Esophagus squamous epithelium (tissue), 5 donors: Measurements from ENCODE around the gene ORMDL3. TPM values are rescaled to one million over a fixed set of nuclear protein-coding genes. Genes with fewer than 3 reads are reported as not detected.
A peak's percentile ranks its signal among the peaks of the same experiment; 100 is the strongest.
"Not testable (repeated sequence)": the region's sequence is repeated elsewhere in the genome, so short reads cannot be mapped to it uniquely, and the experiment has no call there.

Experiments
- DNase-seq: peaks from one replicate; lab custom pipeline; 2025; lab: John Stamatoyannopoulos, UW
- H3K27ac ChIP-seq, 4 donors: fragments of 200-600 bp; sonication (generic); one replicate each; pipeline ENCODE4 v1.5.1; 2016 to 2019; ENCODE audit warnings: mild to moderate bottlenecking in 1 of 4
- H3K27me3 ChIP-seq, 4 donors: fragments of 200-600 bp; sonication (generic); 1 replicate in 3 of 4; 2 replicates in 1 of 4; pipeline versions ENCODE4 v1.5.1 to v1.6.0; 2017 to 2021; ENCODE audit warnings: antibody characterized with exemption in 1 of 4
- H3K36me3 ChIP-seq, 3 donors: fragments of 200-600 bp; sonication (generic); one replicate each; pipeline ENCODE4 v1.5.1; 2016 to 2019
- H3K4me1 ChIP-seq, 3 donors: fragments of 200-600 bp; sonication (generic); one replicate each; pipeline ENCODE4 v1.5.1; 2017 to 2019
- H3K4me3 ChIP-seq, 4 donors: fragments of 200-600 bp; sonication (generic); 1 replicate in 3 of 4; 2 replicates in 1 of 4; pipeline ENCODE4 v1.5.1; 2016 to 2019; ENCODE audit warnings: mild to moderate bottlenecking in 2 of 4, moderate library complexity in 1 of 4
- H3K9me3 ChIP-seq, 3 donors: fragments of 200-600 bp; sonication (generic); one replicate each; pipeline ENCODE4 v1.5.1; 2016 to 2019
- POLR2A ChIP-seq, 4 donors: fragments of 450-650 bp; IDR thresholded peaks; one replicate each; pipeline ENCODE4 v1.6.1; 2017; ENCODE audit warnings: antibody characterized with exemption in 4 of 4, mild to moderate bottlenecking in 4 of 4, moderate library complexity in 3 of 4
- WGBS, 2 donors: methylation state at CpG; one replicate each; pipeline ENCODE4 v1.1.5; 2018; 5-methylcytosine and 5-hydroxymethylcytosine counted together
- intact Hi-C: fragments of 100-400 bp; cut with DNase I; formaldehyde crosslinking; loops from one replicate; pipeline ENCODE4 v1.15.0; 2022
- total RNA-seq, 4 donors: library from RNA; depleted of rRNA; stranded (reverse); fragments of >200 nt; gene quantifications; one replicate each; pipeline ENCODE4 v1.1.0, GENCODE V29; 2016
- TF ChIP-seq, protein P1 (sequence below), 6 experiments: fragments of 450-650 bp in 4 of 6; fragments of 200-600 bp in 2 of 6; sonication (generic) in 2 of 6; IDR thresholded peaks; one replicate each; pipeline ENCODE4 v1.5.1; 2016 to 2019; ENCODE audit warnings: antibody characterized with exemption in 6 of 6, mild to moderate bottlenecking in 4 of 6, moderate library complexity in 4 of 6
- donor health status: DM: yes; HTN: yes; CAD: no.

ORMDL3 gene
- total RNA-seq, 4 donors from 2014 or later: 13.6 to 35.2 (median 31.2) TPM

DNA sequence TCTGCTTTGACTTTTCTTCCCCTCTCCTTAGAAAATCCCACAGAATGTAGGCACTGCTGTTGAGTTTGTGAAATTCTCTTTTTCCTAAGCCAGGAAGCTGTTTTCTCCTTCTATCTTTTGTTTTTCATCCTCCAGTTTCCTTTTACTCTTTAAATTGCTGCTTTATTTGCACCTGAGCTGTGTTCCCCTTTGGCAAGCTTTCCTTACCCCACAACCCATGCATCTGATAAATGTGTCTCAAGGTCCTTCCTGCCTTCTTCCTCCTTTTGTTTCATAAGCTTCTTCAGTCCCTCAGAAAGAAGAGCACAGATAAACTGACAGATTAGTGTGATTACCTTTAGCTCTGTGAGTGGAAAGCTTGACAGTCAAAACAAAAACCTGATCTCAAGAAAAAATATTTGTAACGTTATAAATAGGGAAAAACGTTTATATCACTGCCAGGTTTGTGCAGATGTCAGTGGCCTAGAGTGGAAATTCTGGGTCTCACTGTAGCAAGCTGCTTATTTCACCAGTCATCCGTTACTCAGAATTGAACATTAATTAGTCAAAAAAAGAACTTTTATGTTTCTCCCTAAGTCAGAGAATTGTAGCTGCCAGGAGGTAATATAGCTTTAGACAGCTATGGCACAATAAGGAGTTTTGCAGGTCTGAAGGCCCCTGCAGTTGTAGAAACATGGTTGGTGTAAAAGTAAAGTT, 32.6 kb downstream of the ORMDL3 start:
- WGBS, 2 donors: 16 to 18% methylated on average over 3 of the region's 3 CpGs
- DNase-seq: no peak

DNA sequence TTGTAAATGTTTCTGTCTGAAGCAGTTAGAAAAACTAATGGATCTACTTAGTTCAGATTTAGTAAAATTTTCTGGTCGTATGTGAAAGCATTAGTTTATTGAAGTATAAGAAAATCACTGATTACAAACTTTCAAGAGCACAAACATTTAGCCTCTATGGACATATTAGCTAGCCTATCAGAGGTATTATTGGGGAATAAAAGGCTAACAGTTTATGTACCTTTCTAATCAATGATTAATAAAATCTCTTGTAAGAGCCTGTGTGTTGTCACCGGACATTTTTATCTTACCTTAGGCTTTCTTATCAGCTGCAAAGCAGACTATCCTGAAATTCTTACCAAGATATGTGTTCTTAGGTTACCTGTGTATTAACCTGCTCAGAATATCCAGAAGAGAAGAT, 38.2 kb downstream of the ORMDL3 start:
- Histone ChIP-seq H3K9me3 (no peaks in the 10 kb centered on the region), H3K27ac (no peak overlapping the region), H3K36me3 (no peaks in the 10 kb centered on the region), H3K4me3 (no peak overlapping the region), H3K27me3 (peaks cover 0 to 63% (median 0%) of the 10 kb centered on the region in 4 donors), H3K4me1 (no peaks in the 10 kb centered on the region)
- intact Hi-C loops: no loop called here
- no peak for DNase-seq
- WGBS, 2 donors: 40 to 47% methylated on average over 2 of the region's 2 CpGs
- TF ChIP-seq, protein P1, sequence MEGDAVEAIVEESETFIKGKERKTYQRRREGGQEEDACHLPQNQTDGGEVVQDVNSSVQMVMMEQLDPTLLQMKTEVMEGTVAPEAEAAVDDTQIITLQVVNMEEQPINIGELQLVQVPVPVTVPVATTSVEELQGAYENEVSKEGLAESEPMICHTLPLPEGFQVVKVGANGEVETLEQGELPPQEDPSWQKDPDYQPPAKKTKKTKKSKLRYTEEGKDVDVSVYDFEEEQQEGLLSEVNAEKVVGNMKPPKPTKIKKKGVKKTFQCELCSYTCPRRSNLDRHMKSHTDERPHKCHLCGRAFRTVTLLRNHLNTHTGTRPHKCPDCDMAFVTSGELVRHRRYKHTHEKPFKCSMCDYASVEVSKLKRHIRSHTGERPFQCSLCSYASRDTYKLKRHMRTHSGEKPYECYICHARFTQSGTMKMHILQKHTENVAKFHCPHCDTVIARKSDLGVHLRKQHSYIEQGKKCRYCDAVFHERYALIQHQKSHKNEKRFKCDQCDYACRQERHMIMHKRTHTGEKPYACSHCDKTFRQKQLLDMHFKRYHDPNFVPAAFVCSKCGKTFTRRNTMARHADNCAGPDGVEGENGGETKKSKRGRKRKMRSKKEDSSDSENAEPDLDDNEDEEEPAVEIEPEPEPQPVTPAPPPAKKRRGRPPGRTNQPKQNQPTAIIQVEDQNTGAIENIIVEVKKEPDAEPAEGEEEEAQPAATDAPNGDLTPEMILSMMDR (IDR thresholded peaks at IDR 0.05): no peak
- TF ChIP-seq POLR2A (IDR thresholded peaks at IDR 0.05): no peak

More for the DNA sequence above, 32.6 kb downstream of the ORMDL3 start:
- Histone ChIP-seq H3K27ac (no peak overlapping the region), H3K9me3 (no peaks in the 10 kb centered on the region), H3K4me3 (no peak overlapping the region), H3K4me1 (peaks cover 0 to 7% (median 0%) of the 10 kb centered on the region in 3 donors), H3K27me3 (peaks cover 0 to 35% (median 0%) of the 10 kb centered on the region in 4 donors), H3K36me3 (no peaks in the 10 kb centered on the region)
- intact Hi-C loops: no loop called here
- TF ChIP-seq, protein P1 (IDR thresholded peaks at IDR 0.05): no peak
- TF ChIP-seq POLR2A (IDR thresholded peaks at IDR 0.05): no peak

DNA sequence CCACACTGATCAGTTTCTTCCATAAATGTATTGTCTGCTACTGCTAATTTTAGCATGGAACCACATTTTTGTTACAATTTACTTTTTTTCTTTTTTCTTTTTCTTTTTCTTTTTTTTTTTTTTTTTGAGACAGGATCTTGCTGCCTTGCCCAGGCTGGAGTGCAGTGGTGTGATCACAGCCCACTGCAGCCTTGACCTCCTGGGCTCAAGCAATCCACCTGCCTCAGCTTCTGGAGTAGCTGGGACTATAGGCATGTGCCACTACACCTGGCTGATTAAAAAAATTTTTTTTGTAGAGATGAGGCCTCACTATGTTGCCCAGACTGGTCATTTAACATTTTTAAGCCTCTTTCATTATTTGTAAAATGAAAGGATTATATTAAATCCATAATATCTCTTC, 40.3 kb downstream of the ORMDL3 start:
- Histone ChIP-seq H3K27ac (no peak overlapping the region), H3K4me3 (no peak overlapping the region), H3K4me1 (no peaks in the 10 kb centered on the region), H3K36me3 (no peaks in the 10 kb centered on the region), H3K9me3 (no peaks in the 10 kb centered on the region), H3K27me3 (peaks cover 0 to 54% (median 0%) of the 10 kb centered on the region in 4 donors)
- intact Hi-C loops: no loop called here
- TF ChIP-seq, protein P1 (IDR thresholded peaks at IDR 0.05): no peak
- TF ChIP-seq POLR2A (IDR thresholded peaks at IDR 0.05): no peak
- DNase-seq: no peak

DNA sequence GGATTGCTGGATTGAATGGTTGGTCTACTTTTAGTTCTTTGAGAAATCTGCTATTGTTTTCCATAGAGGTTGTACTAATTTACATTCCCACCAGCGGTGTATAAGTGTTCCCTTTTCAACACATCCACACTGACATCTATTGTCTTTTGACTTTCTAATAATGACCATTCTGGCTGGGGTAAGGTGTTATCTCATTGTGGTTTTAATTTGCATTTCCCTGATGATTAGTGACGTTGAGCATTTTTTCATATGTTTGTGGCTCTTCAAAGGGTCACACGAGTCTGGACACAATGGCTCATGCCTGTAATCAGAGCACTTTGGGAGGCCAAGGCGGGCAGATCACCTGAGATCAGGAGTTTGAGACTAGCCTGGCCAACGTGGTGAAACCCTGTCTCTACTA, 41.3 kb downstream of the ORMDL3 start:
- H3K27me3 ChIP-seq: peaks cover 0 to 53% (median 0%) of the 10 kb centered on the region in 4 donors
- DNase-seq, H3K4me1 ChIP-seq, H3K9me3 ChIP-seq, H3K36me3 ChIP-seq, H3K27ac ChIP-seq, intact Hi-C loops, H3K4me3 ChIP-seq: not testable (repeated sequence)
- WGBS, 2 donors: 57 to 62% methylated on average over 3 to 4 of the region's 5 CpGs

DNA sequence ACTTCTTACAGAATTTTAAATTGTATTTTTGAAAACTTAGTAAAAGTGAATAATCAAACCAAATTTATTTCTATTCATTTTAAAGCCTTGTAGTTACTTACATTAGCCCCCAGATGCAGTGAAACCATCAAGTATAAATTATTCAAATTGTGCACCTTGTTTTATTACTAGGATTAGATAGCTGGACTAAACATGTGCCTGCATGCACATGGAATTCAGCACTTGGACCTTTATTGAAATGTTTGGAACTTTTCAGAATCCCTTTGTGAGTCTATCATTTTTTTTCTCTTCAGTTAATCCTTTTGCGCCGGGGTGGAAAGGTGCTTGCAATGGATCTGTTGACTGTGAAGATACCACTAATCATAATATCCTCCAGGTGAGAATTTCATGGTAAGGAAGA, 54.6 kb downstream of the ORMDL3 start:
- H3K4me3 ChIP-seq: no peak overlapping the region
- TF ChIP-seq, protein P1 (IDR thresholded peaks at IDR 0.05): peak in 3 of 6 experiments; percentile 16 to 58 (median 16)
- TF ChIP-seq POLR2A (IDR thresholded peaks at IDR 0.05): no peak

More for the DNA sequence above, 54.6 kb downstream of the ORMDL3 start:
- no peak overlapping the region for H3K27ac ChIP-seq
- H3K27me3 ChIP-seq: peaks cover 0 to 35% (median 2%) of the 10 kb centered on the region in 4 donors
- no peaks in the 10 kb centered on the region for H3K36me3 ChIP-seq
- peaks cover 0 to 11% (median 0%) of the 10 kb centered on the region in 3 donors for H3K4me1 ChIP-seq
- intact Hi-C loops: no loop called here
- H3K9me3 ChIP-seq: no peaks in the 10 kb centered on the region
- DNase-seq: no peak
- 40 to 51% methylated on average over 2 of the region's 2 CpGs for WGBS, 2 donors
